H9 (cell line): ENCODE results near the gene DPPA4. TPM values are rescaled to one million over a fixed set of nuclear protein-coding genes. Genes with fewer than 3 reads are reported as not detected.

Experiments used
- DNase-seq: peaks from one replicate; pipeline ENCODE4 v3.0.0-alpha.2; 2017
- H2AFZ ChIP-seq: one replicate; pipeline ENCODE4 v1.6.1; 2013; ENCODE audit warnings: mild to moderate bottlenecking, low read length, control low read depth, moderate library complexity
- H2AK5ac ChIP-seq: 2 replicates; pipeline ENCODE4 v1.6.1; 2013; ENCODE audit warnings: low read length, control low read depth, mixed read lengths; ENCODE audit not compliant: insufficient read length
- H2BK120ac ChIP-seq: one replicate; pipeline ENCODE4 v1.6.1; 2013; ENCODE audit warnings: low read depth, mild to moderate bottlenecking, low read length, control low read depth, inconsistent platforms; ENCODE audit not compliant: poor library complexity, severe bottlenecking
- H2BK12ac ChIP-seq: 2 replicates; pipeline ENCODE4 v1.6.1; 2013; ENCODE audit warnings: low read length, control low read depth, mixed read lengths, low read depth; ENCODE audit not compliant: insufficient read length
- H2BK15ac ChIP-seq: 2 replicates; pipeline ENCODE4 v1.6.1; 2013; ENCODE audit warnings: low read depth, low read length, control low read depth
- H2BK20ac ChIP-seq: one replicate; pipeline ENCODE4 v1.6.1; 2013; ENCODE audit warnings: low read depth, mild to moderate bottlenecking, low read length, control low read depth, inconsistent platforms; ENCODE audit not compliant: poor library complexity, severe bottlenecking
- H2BK5ac ChIP-seq: 2 replicates; pipeline ENCODE4 v1.6.1; 2013; ENCODE audit warnings: low read length, control low read depth, mixed read lengths; ENCODE audit not compliant: insufficient read length
- H3K14ac ChIP-seq: 2 replicates; pipeline ENCODE4 v1.6.1; 2013; ENCODE audit warnings: low read length, control low read depth; ENCODE audit not compliant: insufficient read depth
- H3K18ac ChIP-seq: 2 replicates; pipeline ENCODE4 v1.6.1; 2013; ENCODE audit warnings: low read depth, mild to moderate bottlenecking, mixed read lengths, low read length, control low read depth; ENCODE audit not compliant: insufficient read length
- H3K23ac ChIP-seq: 2 replicates; pipeline ENCODE4 v1.6.1; 2013; ENCODE audit warnings: low read length, control low read depth, mixed read lengths, low read depth; ENCODE audit not compliant: insufficient read length
- H3K23me2 ChIP-seq: 2 replicates; pipeline ENCODE4 v1.6.1; 2013; ENCODE audit warnings: low read depth, mild to moderate bottlenecking, mixed read lengths, low read length, control low read depth; ENCODE audit not compliant: insufficient read length, poor library complexity, severe bottlenecking
- H3K27ac ChIP-seq: 2 replicates; pipeline ENCODE4 v1.5.1; 2013; ENCODE audit warnings: low read length, control low read depth, mixed read lengths, low read depth; ENCODE audit not compliant: insufficient read length
- H3K27me3 ChIP-seq: 2 replicates; pipeline ENCODE4 v1.6.1; 2013; ENCODE audit warnings: low read length, control low read depth, inconsistent platforms; ENCODE audit not compliant: insufficient read depth
- H3K4ac ChIP-seq: 2 replicates; pipeline ENCODE4 v1.6.1; 2013; ENCODE audit warnings: low read depth, mild to moderate bottlenecking, control low read depth, inconsistent platforms, low read length, moderate library complexity
- H3K4me1 ChIP-seq: 2 replicates; pipeline ENCODE4 v1.6.1; 2013; ENCODE audit warnings: low read length, control low read depth, inconsistent platforms; ENCODE audit not compliant: insufficient read depth
- H3K4me2 ChIP-seq: 2 replicates; pipeline ENCODE4 v1.6.1; 2013; ENCODE audit warnings: low read length, control low read depth, mixed read lengths; ENCODE audit not compliant: insufficient read length, insufficient read depth
- H3K56ac ChIP-seq: 2 replicates; pipeline ENCODE4 v1.6.1; 2013; ENCODE audit warnings: low read depth, mild to moderate bottlenecking, mixed read lengths, low read length, control low read depth; ENCODE audit not compliant: insufficient read length
- H3K79me1 ChIP-seq: 2 replicates; pipeline ENCODE4 v1.6.1; 2013; ENCODE audit warnings: low read depth, mild to moderate bottlenecking, moderate library complexity, low read length, control low read depth, inconsistent platforms; ENCODE audit not compliant: insufficient read depth, poor library complexity, severe bottlenecking
- H3K79me2 ChIP-seq: 2 replicates; pipeline ENCODE4 v1.6.1; 2013; ENCODE audit warnings: low read length, control low read depth, inconsistent platforms; ENCODE audit not compliant: insufficient read depth
- H3K9ac ChIP-seq: 2 replicates; pipeline ENCODE4 v1.6.1; 2013; ENCODE audit warnings: low read length, control low read depth, mixed read lengths; ENCODE audit not compliant: insufficient read length; ENCODE audit errors: extremely low read depth
- H3K9me3 ChIP-seq: one replicate; pipeline ENCODE4 v1.6.1; 2013; ENCODE audit warnings: low read depth, low read length, inconsistent platforms; ENCODE audit not compliant: control insufficient read depth
- H3T11ph ChIP-seq: one replicate; pipeline ENCODE4 v1.6.1; 2013; ENCODE audit warnings: mild to moderate bottlenecking, low read length, control low read depth, inconsistent platforms
- H4K20me1 ChIP-seq: one replicate; pipeline ENCODE4 v1.6.1; 2013; ENCODE audit not compliant: control insufficient read depth, insufficient read length, insufficient read depth
- H4K5ac ChIP-seq: 2 replicates; pipeline ENCODE4 v1.6.1; 2013; ENCODE audit warnings: low read depth, mild to moderate bottlenecking, mixed read lengths, low read length, control low read depth; ENCODE audit not compliant: insufficient read length
- H4K8ac ChIP-seq: replicated peaks from 2 replicates; pipeline ENCODE4 v1.6.1; 2013; ENCODE audit warnings: low read length, control low read depth, mixed read lengths, low read depth; ENCODE audit not compliant: insufficient read length
- H4K91ac ChIP-seq: 2 replicates; pipeline ENCODE4 v1.6.1; 2013; ENCODE audit warnings: low read depth, mild to moderate bottlenecking, moderate library complexity, mixed read lengths, low read length, control low read depth; ENCODE audit not compliant: insufficient read length
- H3K27ac Mint-ChIP-seq, 3 experiments: 2 replicates in 2 of 3; 3 replicates in 1 of 3; pipeline ENCODE4 v1.8.0; 2020 to 2021; ENCODE audit warnings: mixed read lengths in 3 of 3, mild to moderate bottlenecking in 1 of 3, moderate library complexity in 1 of 3
- H3K27me3 Mint-ChIP-seq: 2 replicates; pipeline ENCODE4 v1.8.0; 2021; ENCODE audit warnings: low read depth, mild to moderate bottlenecking, moderate library complexity, mixed read lengths
- H3K36me3 Mint-ChIP-seq, 3 experiments: 2 replicates in 2 of 3; 3 replicates in 1 of 3; pipeline ENCODE4 v1.8.0; 2020 to 2021; ENCODE audit warnings: low read depth in 3 of 3, mixed read lengths in 3 of 3; ENCODE audit not compliant: insufficient read depth in 1 of 3
- H3K4me1 Mint-ChIP-seq, 2 experiments: 2 replicates each; pipeline ENCODE4 v1.8.0; 2020; ENCODE audit warnings: mixed read lengths in 2 of 2
- H3K4me3 Mint-ChIP-seq, 2 experiments: 2 replicates in 1 of 2; 3 replicates in 1 of 2; pipeline ENCODE4 v1.8.0; 2020 to 2021; ENCODE audit warnings: mild to moderate bottlenecking in 2 of 2, mixed read lengths in 2 of 2, moderate library complexity in 1 of 2
- H3K9me3 Mint-ChIP-seq, 2 experiments: 2 replicates in 1 of 2; 3 replicates in 1 of 2; pipeline ENCODE4 v1.8.0; 2020; ENCODE audit warnings: mild to moderate bottlenecking in 2 of 2, mixed read lengths in 2 of 2, moderate library complexity in 1 of 2
- WGBS: extraction: QIAGEN DNeasy Blood & Tissue Kit; methylation state at CpG from one replicate; pipeline ENCODE4 v1.1.7; 2013; ENCODE audit warnings: missing lambda C conversion rate, low lambda C conversion rate, mixed read lengths; ENCODE audit not compliant: insufficient read length; ENCODE audit errors: extremely low coverage; 5-methylcytosine and 5-hydroxymethylcytosine counted together
- total RNA-seq: library from RNA; stranded (reverse); gene quantifications from 2 replicates; pipeline ENCODE4 v1.2.1, GENCODE V29; 2021
- TF ChIP-seq, protein P1 (sequence below): fragments of 200-600 bp; sonication (generic); conservative IDR thresholded peaks from 3 replicates; pipeline ENCODE4 v1.8.0; 2021; ENCODE audit warnings: antibody characterized with exemption, mild to moderate bottlenecking

Gene DPPA4
- total RNA-seq, 1 experiment from 2014 or later, result 821 TPM

DNA sequence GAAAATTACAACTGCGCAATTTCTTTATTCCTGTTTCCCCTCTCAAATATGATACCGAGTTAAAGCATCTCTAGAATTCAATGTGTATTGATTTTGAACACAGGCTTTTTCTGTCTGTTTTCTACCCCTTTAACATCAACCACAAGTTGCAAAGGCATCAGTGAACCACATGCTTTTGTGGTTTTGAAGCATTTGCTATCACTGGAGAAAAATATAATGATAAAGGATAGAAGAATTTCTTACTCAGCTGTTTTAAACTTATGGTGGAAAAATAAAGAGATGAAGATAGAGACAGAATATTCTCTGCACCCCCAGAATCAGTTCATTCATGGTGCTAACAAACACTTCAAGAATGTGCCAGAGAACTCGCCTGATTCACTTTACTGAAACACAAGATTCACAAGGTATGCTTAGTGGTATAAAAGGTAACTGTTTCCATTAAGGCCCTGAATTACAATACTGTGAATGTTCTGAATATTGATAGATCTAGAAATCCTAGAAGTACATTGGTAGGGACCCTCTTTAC, 9.5 kb upstream of the DPPA4 start:
- H3K27me3 ChIP-seq, result no peaks in the 10 kb centered on the region
- peaks cover 6% of the 10 kb centered on the region for H3K79me1 ChIP-seq
- H2BK12ac ChIP-seq, result no peak overlapping the region
- Mint-ChIP-seq H3K27ac (peak overlapping the region in 1 of 3 experiments; percentile 9; a peak in 2 of 7 replicates), H3K27me3 (no peaks in the 10 kb centered on the region), H3K9me3 (0 out of 5 replicates have a peak, but pooled peaks cover 0 to under 1% of the 10 kb centered on the region in 2 experiments), H3K4me1 (peaks cover 19 to 26% of the 10 kb centered on the region in 2 experiments), H3K36me3 (peaks cover 50 to 60% (median 54%) of the 10 kb centered on the region in 3 experiments), H3K4me3 (no peak overlapping the region)
- no peak overlapping the region for H2BK15ac ChIP-seq
- H4K20me1 ChIP-seq, result no peaks in the 10 kb centered on the region
- no CpG with 5 or more reads among the region's 3 CpGs for WGBS
- H3K27ac ChIP-seq, result no peak overlapping the region
- H4K91ac ChIP-seq, result no peak overlapping the region
- H3K9me3 ChIP-seq, result no peaks in the 10 kb centered on the region
- H3K14ac ChIP-seq, result no peak overlapping the region
- no peak overlapping the region for H3K18ac ChIP-seq
- H2AFZ ChIP-seq, result no peak overlapping the region
- H3K79me2 ChIP-seq, result no peaks in the 10 kb centered on the region; the same call in 1 of the 2 replicates
- H4K5ac ChIP-seq, result no peak overlapping the region
- TF ChIP-seq, protein P1, sequence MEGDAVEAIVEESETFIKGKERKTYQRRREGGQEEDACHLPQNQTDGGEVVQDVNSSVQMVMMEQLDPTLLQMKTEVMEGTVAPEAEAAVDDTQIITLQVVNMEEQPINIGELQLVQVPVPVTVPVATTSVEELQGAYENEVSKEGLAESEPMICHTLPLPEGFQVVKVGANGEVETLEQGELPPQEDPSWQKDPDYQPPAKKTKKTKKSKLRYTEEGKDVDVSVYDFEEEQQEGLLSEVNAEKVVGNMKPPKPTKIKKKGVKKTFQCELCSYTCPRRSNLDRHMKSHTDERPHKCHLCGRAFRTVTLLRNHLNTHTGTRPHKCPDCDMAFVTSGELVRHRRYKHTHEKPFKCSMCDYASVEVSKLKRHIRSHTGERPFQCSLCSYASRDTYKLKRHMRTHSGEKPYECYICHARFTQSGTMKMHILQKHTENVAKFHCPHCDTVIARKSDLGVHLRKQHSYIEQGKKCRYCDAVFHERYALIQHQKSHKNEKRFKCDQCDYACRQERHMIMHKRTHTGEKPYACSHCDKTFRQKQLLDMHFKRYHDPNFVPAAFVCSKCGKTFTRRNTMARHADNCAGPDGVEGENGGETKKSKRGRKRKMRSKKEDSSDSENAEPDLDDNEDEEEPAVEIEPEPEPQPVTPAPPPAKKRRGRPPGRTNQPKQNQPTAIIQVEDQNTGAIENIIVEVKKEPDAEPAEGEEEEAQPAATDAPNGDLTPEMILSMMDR, result no peak
- no peak overlapping the region for H4K8ac ChIP-seq
- H3T11ph ChIP-seq, result no peak overlapping the region
- no peak overlapping the region for H3K4ac ChIP-seq
- no peak overlapping the region for H3K56ac ChIP-seq
- no peak overlapping the region for H2BK5ac ChIP-seq
- H3K23me2 ChIP-seq, result no peaks in the 10 kb centered on the region
- H2AK5ac ChIP-seq, result no peak overlapping the region
- H3K9ac ChIP-seq, result no peak overlapping the region
- H2BK120ac ChIP-seq, result no peak overlapping the region
- H3K4me2 ChIP-seq, result no peak overlapping the region
- H3K23ac ChIP-seq, result no peak overlapping the region
- DNase-seq, result no peak
- H3K4me1 ChIP-seq, result peaks cover 3% of the 10 kb centered on the region; the same call in 1 of the 2 replicates
- no peak overlapping the region for H2BK20ac ChIP-seq
